Panc1 (cell line): Measurements from ENCODE around the gene PSIP1. TPM values are rescaled to one million over a fixed set of nuclear protein-coding genes. Genes with fewer than 3 reads are reported as not detected.
A peak's percentile ranks its signal among the peaks of the same experiment; 100 is the strongest.

Experiments used
- ATAC-seq: fragments of 200-7000 bp; cut with Tn5 transposase; 2 replicates; pipeline ENCODE4 v1.9.1; 2020; ENCODE audit warnings: mild to moderate bottlenecking, moderate library complexity
- BruUV-seq: library from RNA; stranded (reverse); fragments of 400-500 nt; replicated peaks from 2 replicates; lab custom pipeline; 2021; lab: Mats Ljungman, UMichigan
- CTCF ChIA-PET: fragments of 300-600 bp; sonication (Branson Sonifier 250); formaldehyde crosslinking; loops from one replicate; lab custom pipeline; 2022; ENCODE audit warnings: antibody characterized with exemption; lab: Charles Lee
- POLR2A ChIA-PET: fragments of 300-600 bp; sonication (Branson Sonifier 250); formaldehyde crosslinking; loops from one replicate; lab custom pipeline; 2022; ENCODE audit warnings: antibody characterized with exemption; lab: Charles Lee
- DNase-seq: peaks from one replicate; pipeline ENCODE4 v3.0.0-alpha.2; 2010; ENCODE audit warnings: low read depth, low spot score
- H3K27ac ChIP-seq: 2 replicates; pipeline ENCODE4 v1.5.1; 2011; ENCODE audit warnings: mild to moderate bottlenecking, low read length, inconsistent platforms
- H3K27me3 ChIP-seq: fragments of 200-500 bp; sonication (Bioruptor generic); 2 replicates; pipeline ENCODE4 v1.6.0; 2014; ENCODE audit warnings: low read length, inconsistent platforms; ENCODE audit not compliant: control insufficient read depth, insufficient read depth
- H3K36me3 ChIP-seq: fragments of 200-500 bp; sonication (Bioruptor generic); 2 replicates; pipeline ENCODE4 v1.5.1; 2014; ENCODE audit warnings: inconsistent platforms, mild to moderate bottlenecking, low read length, moderate library complexity; ENCODE audit not compliant: control insufficient read depth, insufficient read depth
- H3K4me1 ChIP-seq: 2 replicates; pipeline ENCODE4 v1.5.1; 2011; ENCODE audit warnings: inconsistent platforms, mild to moderate bottlenecking, low read length, moderate library complexity; ENCODE audit not compliant: control insufficient read depth, insufficient read depth
- H3K4me3 ChIP-seq, 2 experiments: 2 replicates each; pipeline ENCODE4 v1.5.1; 2011 to 2012; ENCODE audit warnings: low read depth in 2 of 2, low read length in 2 of 2, mild to moderate bottlenecking in 2 of 2, inconsistent platforms in 1 of 2, moderate library complexity in 1 of 2
- H3K9me3 ChIP-seq: fragments of 200-500 bp; sonication (Bioruptor generic); 2 replicates; pipeline ENCODE4 v1.5.1; 2014; ENCODE audit warnings: low read depth, mild to moderate bottlenecking, inconsistent platforms, low read length, moderate library complexity; ENCODE audit not compliant: control insufficient read depth, insufficient read depth
- POLR2AphosphoS5 ChIP-seq: IDR thresholded peaks from 2 replicates; pipeline ENCODE4 v1.6.1; 2012; ENCODE audit warnings: mild to moderate bottlenecking, low read depth, low read length, moderate library complexity
- REST ChIP-seq, 2 experiments: IDR thresholded peaks; 2 replicates each; pipeline ENCODE4 v1.6.1; 2011 to 2012; ENCODE audit warnings: low read depth in 2 of 2, control low read depth in 1 of 2, low read length in 1 of 2, mild to moderate bottlenecking in 1 of 2, moderate library complexity in 1 of 2; ENCODE audit not compliant: insufficient read depth in 1 of 2
- SIN3A ChIP-seq: IDR thresholded peaks from 2 replicates; pipeline ENCODE4 v1.6.1; 2012; ENCODE audit warnings: low read depth, mild to moderate bottlenecking, low read length, moderate library complexity, borderline replicate concordance; ENCODE audit not compliant: insufficient read depth
- TCF7L2 ChIP-seq: IDR thresholded peaks from 2 replicates; pipeline ENCODE4 v1.6.1; 2011; ENCODE audit warnings: mild to moderate bottlenecking, low read depth, low read length, inconsistent platforms
- in situ Hi-C: cut with HindIII; loops from 2 replicates; pipeline ENCODE4 v1.10.0; 2016; ENCODE audit warnings: low sequenced_read_pairs, low pct_unique_long_range_greater_than_20kb
- intact Hi-C: fragments of 100-400 bp; cut with micrococcal nuclease; formaldehyde crosslinking; loops from one replicate; pipeline ENCODE4 v1.10.0; 2022; ENCODE audit not compliant: unreplicated experiment
- total RNA-seq: library from RNA; stranded (reverse); gene quantifications from one replicate; pipeline ENCODE4 v1.2.1, GENCODE V29; 2021; ENCODE audit not compliant: unreplicated experiment
- TF ChIP-seq, protein P1 (sequence below): fragments of 450-650 bp; IDR thresholded peaks from 2 replicates; pipeline ENCODE4 v1.5.1; 2017; ENCODE audit warnings: mild to moderate bottlenecking

The PSIP1 gene
- total RNA-seq, 1 experiment from 2014 or later, result 30.4 TPM

DNA sequence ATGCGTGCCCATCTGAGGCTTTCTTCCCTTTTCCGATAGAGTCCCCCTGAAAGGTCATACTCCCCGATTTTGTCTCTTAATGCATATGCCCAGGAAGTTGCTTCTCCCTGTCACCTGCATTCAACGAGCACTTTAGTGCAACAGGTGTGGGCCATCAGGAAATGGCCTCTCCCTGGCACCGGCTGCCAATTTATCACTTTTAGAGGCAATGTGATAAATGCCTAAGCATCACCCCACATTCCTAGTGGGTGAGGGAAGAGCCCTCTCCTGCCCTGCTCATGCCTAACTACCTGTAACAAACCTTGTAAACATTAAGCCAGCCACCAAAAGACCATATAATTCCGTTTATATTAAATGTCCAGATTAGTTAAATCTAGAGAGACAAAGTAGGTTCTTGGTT lies 89.2 kb downstream of the PSIP1 start:
- ChIA-PET POLR2A (no interaction called here), CTCF (no interaction called here)
- Histone ChIP-seq H3K27ac (peak overlapping the region; percentile 87; the same call in 1 of the 2 replicates), H3K4me3 (no peak overlapping the region), H3K4me1 (no peaks in the 10 kb centered on the region), H3K36me3 (peaks cover 5% of the 10 kb centered on the region; the same call in 1 of the 2 replicates), H3K27me3 (no peaks in the 10 kb centered on the region), H3K9me3 (no peaks in the 10 kb centered on the region)
- ATAC-seq, result no peak
- no TSS peak for BruUV-seq
- DNase-seq, result no peak
- intact Hi-C loops, result loop anchor here (10.0 kb wide), 2 partner anchors 117 to 147 kb away; partner anchors contain the start of gene TTC39B
- TF ChIP-seq SIN3A, result no peak
- no peak for TF ChIP-seq POLR2AphosphoS5
- TF ChIP-seq, protein P1, sequence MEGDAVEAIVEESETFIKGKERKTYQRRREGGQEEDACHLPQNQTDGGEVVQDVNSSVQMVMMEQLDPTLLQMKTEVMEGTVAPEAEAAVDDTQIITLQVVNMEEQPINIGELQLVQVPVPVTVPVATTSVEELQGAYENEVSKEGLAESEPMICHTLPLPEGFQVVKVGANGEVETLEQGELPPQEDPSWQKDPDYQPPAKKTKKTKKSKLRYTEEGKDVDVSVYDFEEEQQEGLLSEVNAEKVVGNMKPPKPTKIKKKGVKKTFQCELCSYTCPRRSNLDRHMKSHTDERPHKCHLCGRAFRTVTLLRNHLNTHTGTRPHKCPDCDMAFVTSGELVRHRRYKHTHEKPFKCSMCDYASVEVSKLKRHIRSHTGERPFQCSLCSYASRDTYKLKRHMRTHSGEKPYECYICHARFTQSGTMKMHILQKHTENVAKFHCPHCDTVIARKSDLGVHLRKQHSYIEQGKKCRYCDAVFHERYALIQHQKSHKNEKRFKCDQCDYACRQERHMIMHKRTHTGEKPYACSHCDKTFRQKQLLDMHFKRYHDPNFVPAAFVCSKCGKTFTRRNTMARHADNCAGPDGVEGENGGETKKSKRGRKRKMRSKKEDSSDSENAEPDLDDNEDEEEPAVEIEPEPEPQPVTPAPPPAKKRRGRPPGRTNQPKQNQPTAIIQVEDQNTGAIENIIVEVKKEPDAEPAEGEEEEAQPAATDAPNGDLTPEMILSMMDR, result no peak
- TF ChIP-seq REST (IDR thresholded peaks at IDR 0.05; ENCODE audit: insufficient read depth in 1 of 2, low read depth in 2 of 2, low read length in 1 of 2), result no peak
- TF ChIP-seq TCF7L2, result no peak
- in situ Hi-C loops, result no loop called here

DNA sequence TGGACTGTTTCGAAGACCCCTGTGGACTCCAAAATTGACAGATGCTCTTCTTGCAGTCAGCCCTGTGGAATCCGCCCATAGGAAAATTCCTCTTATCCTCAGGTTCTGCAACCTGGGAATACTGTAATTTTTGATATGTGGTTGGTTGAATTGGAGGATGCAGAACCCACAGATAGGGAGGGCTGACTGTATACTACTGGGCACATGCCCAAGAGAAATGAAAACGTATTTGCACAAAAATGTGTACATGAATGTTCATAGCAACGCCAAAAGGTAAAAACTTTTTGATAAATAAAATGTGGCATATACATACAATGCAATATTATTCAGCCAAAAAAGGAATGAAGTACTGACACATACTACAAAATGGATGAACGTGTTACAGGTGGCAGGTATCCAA lies 90.0 kb downstream of the PSIP1 start:
- no peaks in the 10 kb centered on the region for H3K9me3 ChIP-seq
- H3K4me3 ChIP-seq, result no peak overlapping the region
- no peak for TF ChIP-seq SIN3A
- no peak for TF ChIP-seq POLR2AphosphoS5
- TF ChIP-seq REST (IDR thresholded peaks at IDR 0.05; ENCODE audit: insufficient read depth in 1 of 2, low read depth in 2 of 2, low read length in 1 of 2), result no peak
- TF ChIP-seq TCF7L2, result no peak
- TF ChIP-seq, protein P1, result no peak
- DNase-seq (no peak), ATAC-seq (no peak)
- H3K27me3 ChIP-seq, result no peaks in the 10 kb centered on the region
- H3K4me1 ChIP-seq, result no peaks in the 10 kb centered on the region
- BruUV-seq, result no TSS peak
- CTCF ChIA-PET, result no interaction called here
- H3K27ac ChIP-seq, result no peak overlapping the region
- POLR2A ChIA-PET, result no interaction called here
- intact Hi-C loops (loop anchor here (10.0 kb wide), 2 partner anchors 116 to 146 kb away; partner anchors contain the start of gene TTC39B), in situ Hi-C loops (no loop called here)
- H3K36me3 ChIP-seq, result peaks cover 5% of the 10 kb centered on the region; the same call in 1 of the 2 replicates
